ENCODE measurements around the gene ROBO1. TPM values are rescaled to one million over a fixed set of nuclear protein-coding genes. Genes with fewer than 3 reads are reported as not detected.

ROBO1 gene
- total RNA-seq, 1 donor from 2014 or later, result 78.0 TPM

DNA sequence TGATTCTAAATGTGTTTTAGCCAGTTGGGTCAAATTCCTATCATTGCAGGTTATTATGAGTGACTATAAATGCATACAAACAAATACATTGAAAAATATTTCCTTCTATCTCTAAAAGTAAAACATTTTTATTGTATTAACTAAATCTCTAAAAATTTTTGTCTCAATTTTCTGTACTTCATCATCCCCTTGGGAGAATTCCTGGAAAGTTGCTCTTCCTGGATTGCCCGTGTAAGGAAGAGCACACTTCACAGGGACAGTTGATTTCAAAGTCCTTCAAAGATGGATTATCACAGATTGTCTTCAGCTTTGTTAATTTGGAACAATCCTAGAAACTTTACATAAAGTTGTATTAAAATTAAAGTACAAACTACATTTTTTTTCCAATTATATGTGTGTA lies 595.6 kb downstream of the ROBO1 start:
- no peak overlapping the region for H3K4me3 Mint-ChIP-seq (ENCODE audit: low read depth)
- DNase-seq (ENCODE audit: low spot score, unreplicated experiment), result no peak
- H3K4me1 Mint-ChIP-seq (ENCODE audit: low read depth), result peaks cover under 1% of the 10 kb centered on the region
- no peaks in the 10 kb centered on the region for H3K36me3 Mint-ChIP-seq (ENCODE audit: insufficient read depth)
- no peaks in the 10 kb centered on the region for H3K9me3 Mint-ChIP-seq (ENCODE audit: low read depth)
- TF ChIP-seq, protein P1, sequence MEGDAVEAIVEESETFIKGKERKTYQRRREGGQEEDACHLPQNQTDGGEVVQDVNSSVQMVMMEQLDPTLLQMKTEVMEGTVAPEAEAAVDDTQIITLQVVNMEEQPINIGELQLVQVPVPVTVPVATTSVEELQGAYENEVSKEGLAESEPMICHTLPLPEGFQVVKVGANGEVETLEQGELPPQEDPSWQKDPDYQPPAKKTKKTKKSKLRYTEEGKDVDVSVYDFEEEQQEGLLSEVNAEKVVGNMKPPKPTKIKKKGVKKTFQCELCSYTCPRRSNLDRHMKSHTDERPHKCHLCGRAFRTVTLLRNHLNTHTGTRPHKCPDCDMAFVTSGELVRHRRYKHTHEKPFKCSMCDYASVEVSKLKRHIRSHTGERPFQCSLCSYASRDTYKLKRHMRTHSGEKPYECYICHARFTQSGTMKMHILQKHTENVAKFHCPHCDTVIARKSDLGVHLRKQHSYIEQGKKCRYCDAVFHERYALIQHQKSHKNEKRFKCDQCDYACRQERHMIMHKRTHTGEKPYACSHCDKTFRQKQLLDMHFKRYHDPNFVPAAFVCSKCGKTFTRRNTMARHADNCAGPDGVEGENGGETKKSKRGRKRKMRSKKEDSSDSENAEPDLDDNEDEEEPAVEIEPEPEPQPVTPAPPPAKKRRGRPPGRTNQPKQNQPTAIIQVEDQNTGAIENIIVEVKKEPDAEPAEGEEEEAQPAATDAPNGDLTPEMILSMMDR (IDR thresholded peaks at IDR 0.05; ENCODE audit: unreplicated experiment), result no peak
- no peaks in the 10 kb centered on the region for H3K27me3 Mint-ChIP-seq
- H3K27ac Mint-ChIP-seq, result no peak overlapping the region

DNA sequence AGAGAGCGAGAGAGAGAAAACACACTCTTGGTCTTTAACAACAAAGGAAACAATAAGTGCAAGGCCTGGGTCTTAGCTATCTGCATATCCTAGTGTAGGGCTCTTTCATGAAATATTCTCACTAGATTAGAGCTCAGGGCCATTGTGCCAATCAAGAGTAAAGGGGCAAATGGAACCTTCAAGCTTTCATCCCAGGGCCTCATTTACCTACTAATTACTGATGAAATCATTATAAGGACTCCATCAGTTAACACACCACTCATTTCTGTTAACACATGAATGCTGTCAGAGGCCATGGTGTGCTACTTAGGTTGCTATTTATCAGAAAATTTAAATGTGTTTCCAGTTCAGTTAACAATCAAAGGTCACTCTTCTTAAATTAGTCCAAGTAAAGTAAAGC lies 597.8 kb downstream of the ROBO1 start:
- H3K27me3 Mint-ChIP-seq, result no peaks in the 10 kb centered on the region
- no peak overlapping the region for H3K4me3 Mint-ChIP-seq (ENCODE audit: low read depth)
- no peak for DNase-seq (ENCODE audit: low spot score, unreplicated experiment)
- H3K36me3 Mint-ChIP-seq (ENCODE audit: insufficient read depth), result no peaks in the 10 kb centered on the region
- peaks cover 2% of the 10 kb centered on the region for H3K9me3 Mint-ChIP-seq (ENCODE audit: low read depth)
- TF ChIP-seq, protein P1 (IDR thresholded peaks at IDR 0.05; ENCODE audit: unreplicated experiment), result no peak
- no peak overlapping the region for H3K27ac Mint-ChIP-seq
- no peaks in the 10 kb centered on the region for H3K4me1 Mint-ChIP-seq (ENCODE audit: low read depth)

DNA sequence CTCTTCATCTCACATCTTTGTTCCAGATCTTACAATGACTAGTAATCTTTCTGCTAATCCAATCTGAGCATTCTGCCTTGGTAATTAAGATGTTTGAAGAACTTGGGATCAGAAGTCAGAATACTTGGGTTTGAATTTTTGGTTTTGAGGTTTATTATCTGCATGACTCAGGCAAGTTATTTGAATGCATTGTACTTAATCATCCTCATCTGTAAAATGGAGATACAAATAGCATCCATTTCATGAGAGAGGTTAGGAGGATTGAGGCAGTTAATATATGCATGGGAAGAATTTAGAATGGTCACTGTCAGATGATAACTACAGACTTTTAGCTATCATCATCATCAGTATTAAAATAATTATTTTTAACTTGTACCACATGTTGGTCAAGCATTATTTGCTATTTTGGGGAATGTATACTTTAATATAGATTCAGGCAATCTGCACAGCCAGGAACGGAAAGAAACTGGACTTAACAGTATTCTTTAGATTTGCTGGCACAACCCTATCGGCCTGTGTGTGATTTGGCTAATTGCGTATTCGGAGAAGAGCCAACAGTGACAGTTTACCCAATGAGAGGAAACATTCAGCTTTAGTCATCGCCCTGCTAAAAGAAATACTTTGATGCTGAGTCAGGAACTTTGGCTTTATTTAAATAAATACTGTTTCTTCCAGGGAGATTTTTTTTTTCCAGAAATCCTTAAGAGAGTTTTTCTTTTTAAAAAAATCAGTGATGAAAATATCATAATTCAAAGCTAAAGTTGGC lies 600.0 kb downstream of the ROBO1 start:
- no peak overlapping the region for H3K4me3 Mint-ChIP-seq (ENCODE audit: low read depth)
- H3K36me3 Mint-ChIP-seq (ENCODE audit: insufficient read depth), result no peaks in the 10 kb centered on the region
- H3K9me3 Mint-ChIP-seq (ENCODE audit: low read depth), result peaks cover 2% of the 10 kb centered on the region
- TF ChIP-seq, protein P1 (IDR thresholded peaks at IDR 0.05; ENCODE audit: unreplicated experiment), result no peak
- H3K27me3 Mint-ChIP-seq, result no peaks in the 10 kb centered on the region
- no peaks in the 10 kb centered on the region for H3K4me1 Mint-ChIP-seq (ENCODE audit: low read depth)
- DNase-seq (ENCODE audit: low spot score, unreplicated experiment), result no peak
- H3K27ac Mint-ChIP-seq, result no peak overlapping the region

DNA sequence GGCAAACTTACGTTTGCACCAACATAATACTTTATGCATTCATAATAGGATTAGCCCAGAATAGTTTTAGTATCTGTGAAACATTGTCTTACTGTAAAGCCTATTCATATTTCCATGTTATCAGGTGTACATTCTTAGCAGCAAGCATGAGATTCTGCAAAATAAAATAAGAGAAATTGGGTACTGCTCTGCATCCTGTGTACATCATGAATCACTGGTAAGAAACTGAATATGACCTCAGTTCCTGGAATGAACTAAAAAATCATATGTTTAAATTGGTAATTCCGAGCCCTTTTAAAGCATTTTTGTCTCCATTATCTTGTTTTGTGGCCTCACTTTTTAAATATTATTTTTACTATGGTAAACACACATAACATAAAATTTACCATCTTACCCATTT lies 605.1 kb downstream of the ROBO1 start:
- H3K36me3 Mint-ChIP-seq (ENCODE audit: insufficient read depth), result no peaks in the 10 kb centered on the region
- H3K27me3 Mint-ChIP-seq, result no peaks in the 10 kb centered on the region
- no peak overlapping the region for H3K27ac Mint-ChIP-seq
- H3K4me3 Mint-ChIP-seq (ENCODE audit: low read depth), result no peak overlapping the region
- TF ChIP-seq, protein P1 (IDR thresholded peaks at IDR 0.05; ENCODE audit: unreplicated experiment), result no peak
- no peaks in the 10 kb centered on the region for H3K4me1 Mint-ChIP-seq (ENCODE audit: low read depth)
- no peak for DNase-seq (ENCODE audit: low spot score, unreplicated experiment)
- peaks cover 2% of the 10 kb centered on the region for H3K9me3 Mint-ChIP-seq (ENCODE audit: low read depth)

DNA sequence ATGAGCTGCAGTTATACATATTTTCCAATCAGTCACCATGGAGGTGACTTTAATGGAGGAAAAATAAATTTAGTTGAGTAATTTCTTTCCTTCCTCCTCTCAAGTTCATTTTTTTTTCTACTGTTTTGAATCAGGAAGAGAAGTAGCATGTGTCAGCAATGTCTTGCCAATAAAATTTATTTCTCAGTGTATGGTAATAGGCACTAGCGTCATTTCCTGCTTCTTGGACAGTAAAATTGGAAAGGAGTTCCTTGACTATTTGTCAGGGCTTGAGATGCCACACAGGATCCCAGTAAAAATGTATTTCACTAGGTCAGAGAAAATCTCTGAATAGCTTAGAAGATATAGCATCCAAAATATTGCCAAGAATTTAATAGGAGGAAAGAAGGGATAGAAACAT lies 605.9 kb downstream of the ROBO1 start:
- no peaks in the 10 kb centered on the region for H3K36me3 Mint-ChIP-seq (ENCODE audit: insufficient read depth)
- no peaks in the 10 kb centered on the region for H3K4me1 Mint-ChIP-seq (ENCODE audit: low read depth)
- no peak overlapping the region for H3K4me3 Mint-ChIP-seq (ENCODE audit: low read depth)
- no peak overlapping the region for H3K27ac Mint-ChIP-seq
- peaks cover 2% of the 10 kb centered on the region for H3K9me3 Mint-ChIP-seq (ENCODE audit: low read depth)
- no peaks in the 10 kb centered on the region for H3K27me3 Mint-ChIP-seq
- TF ChIP-seq, protein P1 (IDR thresholded peaks at IDR 0.05; ENCODE audit: unreplicated experiment), result no peak
- DNase-seq (ENCODE audit: low spot score, unreplicated experiment), result no peak
